GM12878 (cell line): Measurements from ENCODE around the gene SPNS1. TPM values are rescaled to one million over a fixed set of nuclear protein-coding genes. Genes with fewer than 3 reads are reported as not detected.

Experiments used
- ATAC-seq: fragments of 200-7000 bp; cut with Tn5 transposase; 3 replicates; pipeline ENCODE4 v1.9.1; 2020; ENCODE audit warnings: mild to moderate bottlenecking, moderate library complexity
- BruUV-seq: library from RNA; stranded (reverse); fragments of 400-500 nt; replicated peaks from 2 replicates; lab custom pipeline; 2021; lab: Mats Ljungman, UMichigan
- CTCF ChIA-PET: fragments of 300-600 bp; sonication (Branson Sonifier 250); formaldehyde crosslinking; extraction: SDS; loops from one replicate; lab custom pipeline; 2021; ENCODE audit warnings: inconsistent platforms; lab: Yijun Ruan, JAX
- POLR2A ChIA-PET: fragments of 350-600 bp; formaldehyde crosslinking; extraction: SDS; loops from one replicate; lab custom pipeline; 2021; ENCODE audit warnings: inconsistent platforms; lab: Charles Lee
- RAD21 ChIA-PET: fragments of 300-600 bp; sonication (Branson Sonifier 250); formaldehyde crosslinking; loops from one replicate; lab custom pipeline; 2023; ENCODE audit warnings: antibody characterized with exemption; ENCODE audit not compliant: unreplicated experiment; lab: Charles Lee
- SMC1A ChIA-PET: fragments of 300-600 bp; sonication (Branson Sonifier 250); formaldehyde crosslinking; loops from one replicate; lab custom pipeline; 2023; ENCODE audit not compliant: unreplicated experiment, uncharacterized antibody; lab: Charles Lee
- DNase-seq: peaks from one replicate; pipeline ENCODE4 v3.0.0-alpha.2; 2011; ENCODE audit warnings: low read depth, low spot score
- FAIRE-seq: peaks from 3 replicates; lab custom pipeline; 2011; peaks lifted over from hg19 to GRCh38; lab: Jason Lieb, UNC
- H2AFZ ChIP-seq: 2 replicates; pipeline ENCODE4 v1.6.0; 2011; ENCODE audit warnings: low read depth, low read length, control low read depth; ENCODE audit not compliant: control insufficient read depth
- H3K27ac ChIP-seq: 2 replicates; pipeline ENCODE4 v1.5.1; 2011; ENCODE audit warnings: control low read depth; ENCODE audit not compliant: control insufficient read depth, insufficient read depth
- H3K27me3 ChIP-seq, 2 experiments: replicated peaks in 1 of 2; 2 replicates each; pipeline versions ENCODE4 v1.6.0 to v1.6.1; 2011; ENCODE audit warnings: low read length in 1 of 2; ENCODE audit not compliant: control insufficient read depth in 2 of 2, insufficient read depth in 2 of 2
- H3K36me3 ChIP-seq, 2 experiments: 2 replicates each; pipeline ENCODE4 v1.5.1; 2011; ENCODE audit warnings: low read length in 1 of 2; ENCODE audit not compliant: control insufficient read depth in 2 of 2, insufficient read depth in 2 of 2
- H3K4me1 ChIP-seq: 2 replicates; pipeline ENCODE4 v1.6.1; 2011; ENCODE audit warnings: mild to moderate bottlenecking, low read length, moderate library complexity, mixed read lengths; ENCODE audit not compliant: control insufficient read depth, insufficient read depth
- H3K4me2 ChIP-seq: 2 replicates; pipeline ENCODE4 v1.6.0; 2011; ENCODE audit warnings: control low read depth; ENCODE audit not compliant: control insufficient read depth, insufficient read depth
- H3K4me3 ChIP-seq: fragments of 200-600 bp; sonication (generic); 2 replicates; pipeline ENCODE4 v1.5.1; 2016
- H3K79me2 ChIP-seq: 2 replicates; pipeline ENCODE4 v1.6.0; 2011; ENCODE audit warnings: low read length; ENCODE audit not compliant: control insufficient read depth, insufficient read depth
- H3K9ac ChIP-seq: 2 replicates; pipeline ENCODE4 v1.8.0; 2011; ENCODE audit warnings: low read length, control low read depth, mixed read lengths; ENCODE audit not compliant: control insufficient read depth, insufficient read depth
- H3K9me3 ChIP-seq: replicated peaks from 3 replicates; pipeline ENCODE4 v1.5.1; 2011; ENCODE audit warnings: mild to moderate bottlenecking, low read length; ENCODE audit not compliant: control insufficient read depth, insufficient read depth
- H4K20me1 ChIP-seq: 2 replicates; pipeline ENCODE4 v1.6.0; 2011; ENCODE audit not compliant: control insufficient read depth, insufficient read depth
- CBFB ChIP-seq: IDR thresholded peaks from 2 replicates; pipeline ENCODE4 v1.6.1; 2016; ENCODE audit warnings: antibody characterized with exemption, low read depth
- FOXK2 ChIP-seq: fragments of 450-650 bp; IDR thresholded peaks from 2 replicates; pipeline ENCODE4 v1.6.1; 2017; ENCODE audit warnings: mild to moderate bottlenecking, moderate library complexity
- NBN ChIP-seq: fragments of 450-650 bp; IDR thresholded peaks from 2 replicates; pipeline ENCODE4 v1.6.1; 2016
- NR2C1 ChIP-seq: fragments of 450-650 bp; IDR thresholded peaks from 2 replicates; pipeline ENCODE4 v1.6.1; 2017; ENCODE audit warnings: antibody characterized with exemption, mild to moderate bottlenecking, moderate library complexity
- POLR2A ChIP-seq: IDR thresholded peaks from 2 replicates; pipeline ENCODE4 v1.6.1; 2011; ENCODE audit warnings: low read depth, mild to moderate bottlenecking, low read length
- SIX5 ChIP-seq: IDR thresholded peaks from 2 replicates; pipeline ENCODE4 v1.6.1; 2011; ENCODE audit warnings: mild to moderate bottlenecking, low read depth, low read length, moderate library complexity; ENCODE audit not compliant: severe bottlenecking
- SREBF1 ChIP-seq: IDR thresholded peaks from 2 replicates; pipeline ENCODE4 v1.6.1; 2012; ENCODE audit warnings: mild to moderate bottlenecking, low read length
- TARDBP ChIP-seq: IDR thresholded peaks from 2 replicates; pipeline ENCODE4 v1.6.1; 2016; ENCODE audit warnings: borderline replicate concordance
- TCF7 ChIP-seq: IDR thresholded peaks from 2 replicates; pipeline ENCODE4 v1.6.1; 2014; ENCODE audit warnings: antibody characterized with exemption, borderline replicate concordance
- WGBS: methylation state at CpG from one replicate; pipeline ENCODE4 v1.1.6; 2016; ENCODE audit warnings: low lambda C conversion rate; ENCODE audit not compliant: insufficient replicate concordance, insufficient coverage; ENCODE audit errors: missing lambda C conversion rate; 5-methylcytosine and 5-hydroxymethylcytosine counted together
- in situ Hi-C: fragments of 300-500 bp; cut with MboI; formaldehyde crosslinking; loops from 9 replicates; pipeline ENCODE4 v1.14.3; 2018; ENCODE audit warnings: mixed read lengths
- intact Hi-C: fragments of 100-400 bp; cut with micrococcal nuclease; formaldehyde crosslinking; loops from one replicate; pipeline ENCODE4 v1.14.2; 2022; ENCODE audit not compliant: unreplicated experiment
- polyA plus RNA-seq, 11 experiments: library from polyadenylated mRNA; depleted of rRNA in 4 of 11; unstranded in 6 of 11; stranded (reverse) in 5 of 11; fragments of >200 nt; fragmentation: Nextera tagmentation in 4 of 11; fragmentation: Illumina TruSeq in 1 of 11; extraction: Ambion mirVana in 4 of 11; extraction: Trizol in 1 of 11; gene quantifications; 1 replicate in 1 of 11; 2 replicates in 10 of 11; pipeline versions ENCODE4 v1.2.1 to v1.2.3, GENCODE V29; 2011 to 2016; ENCODE audit warnings: inconsistent platforms in 2 of 11, missing spikeins in 2 of 11, low read depth in 1 of 11
- total RNA-seq, 4 experiments: library from RNA; depleted of rRNA in 3 of 4; stranded (reverse); fragments of >200 nt in 3 of 4; fragmentation: Illumina TruSeq in 1 of 4; extraction: Trizol in 1 of 4; gene quantifications; 2 replicates each; pipeline versions ENCODE4 v1.2.1 to v1.2.3, GENCODE V29; 2013 to 2021
- TF ChIP-seq, protein P1 (sequence below): fragments of 450-650 bp; IDR thresholded peaks from 2 replicates; pipeline ENCODE4 v1.6.1; 2016; ENCODE audit warnings: mild to moderate bottlenecking
- TF ChIP-seq, protein P2 (sequence below): IDR thresholded peaks from 2 replicates; pipeline ENCODE4 v1.6.1; 2011; ENCODE audit warnings: mild to moderate bottlenecking, low read depth, low read length, moderate library complexity; ENCODE audit not compliant: insufficient replicate concordance
- TF ChIP-seq, protein P3 (sequence below): fragments of 450-650 bp; IDR thresholded peaks from 2 replicates; pipeline ENCODE4 v1.6.1; 2017; ENCODE audit warnings: borderline replicate concordance

Gene SPNS1
- total and polyA plus RNA-seq, 10 of the 15 experiments (the other 5 are each of a cell fraction or from before 2014, with no cell fraction given): 0.16 to 37.6 (median 12.0) TPM

DNA sequence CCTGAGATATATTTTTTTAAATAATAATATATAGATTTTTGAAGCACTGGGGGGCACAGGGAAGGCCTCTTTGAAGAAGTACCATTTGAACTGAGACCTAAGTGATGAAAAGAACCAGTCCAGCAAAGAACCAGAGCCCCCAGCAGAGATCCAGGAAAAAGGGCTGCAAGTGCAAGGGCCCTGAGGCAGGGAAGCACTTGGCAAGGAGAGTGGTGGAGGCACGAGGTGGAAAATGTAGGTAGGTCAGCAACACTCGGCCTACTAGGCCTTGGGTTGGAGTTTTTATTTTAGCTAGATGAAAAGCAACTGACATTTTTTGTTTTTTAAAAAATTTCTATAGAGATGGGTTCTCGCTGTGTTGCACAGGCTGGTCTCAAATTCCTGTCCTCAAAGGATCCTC is 44.4 kb upstream of the SPNS1 start:
- no peak overlapping the region for H3K4me3 ChIP-seq
- POLR2A ChIA-PET: no interaction called here

More for the DNA sequence above, 44.4 kb upstream of the SPNS1 start:
- peaks cover 16% of the 10 kb centered on the region for H3K4me1 ChIP-seq
- ChIA-PET RAD21 (interaction anchor here (1.5 to 4.5 kb wide), 3 partner anchors 14 to 20 kb away, joined by 4 to 46 read pairs (median 5); partner anchors contain the start of gene NFATC2IP), SMC1A (interaction anchor here (1.9 to 4.2 kb wide), 2 partner anchors 14 to 66 kb away, joined by 4 to 52 read pairs; no protein-coding TSS in a partner anchor), CTCF (interaction anchor here (7.2 kb wide), 1 partner anchor 14 kb away, joined by 136 read pairs; no protein-coding TSS in a partner anchor)
- ATAC-seq (no peak), FAIRE-seq (no peak), DNase-seq (no peak)
- no peak overlapping the region for H3K9ac ChIP-seq
- H3K27ac ChIP-seq: peak overlapping the region; percentile 92
- TSS peak; percentile 68 for BruUV-seq
- intact Hi-C loops: loop anchor here (5.0 kb wide), 1 partner anchor 53 kb away; the partner anchor contains the start of gene ATP2A1
- no peaks in the 10 kb centered on the region for H3K27me3 ChIP-seq
- H4K20me1 ChIP-seq: no peaks in the 10 kb centered on the region
- no peaks in the 10 kb centered on the region for H3K9me3 ChIP-seq
- H3K36me3 ChIP-seq: 0 out of 4 replicates have a peak, but pooled peaks cover 0 to 3% of the 10 kb centered on the region in 2 experiments
- H3K4me2 ChIP-seq: no peak overlapping the region
- no peak overlapping the region; the same call in 1 of the 2 replicates for H2AFZ ChIP-seq
- in situ Hi-C loops: no loop called here
- H3K79me2 ChIP-seq: peaks cover 21% of the 10 kb centered on the region
- TF ChIP-seq FOXK2: no peak
- TF ChIP-seq, protein P1, sequence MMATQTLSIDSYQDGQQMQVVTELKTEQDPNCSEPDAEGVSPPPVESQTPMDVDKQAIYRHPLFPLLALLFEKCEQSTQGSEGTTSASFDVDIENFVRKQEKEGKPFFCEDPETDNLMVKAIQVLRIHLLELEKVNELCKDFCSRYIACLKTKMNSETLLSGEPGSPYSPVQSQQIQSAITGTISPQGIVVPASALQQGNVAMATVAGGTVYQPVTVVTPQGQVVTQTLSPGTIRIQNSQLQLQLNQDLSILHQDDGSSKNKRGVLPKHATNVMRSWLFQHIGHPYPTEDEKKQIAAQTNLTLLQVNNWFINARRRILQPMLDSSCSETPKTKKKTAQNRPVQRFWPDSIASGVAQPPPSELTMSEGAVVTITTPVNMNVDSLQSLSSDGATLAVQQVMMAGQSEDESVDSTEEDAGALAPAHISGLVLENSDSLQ: no peak
- TF ChIP-seq NR2C1: no peak
- TF ChIP-seq SREBF1: no peak
- TF ChIP-seq SIX5: no peak
- TF ChIP-seq, protein P2, sequence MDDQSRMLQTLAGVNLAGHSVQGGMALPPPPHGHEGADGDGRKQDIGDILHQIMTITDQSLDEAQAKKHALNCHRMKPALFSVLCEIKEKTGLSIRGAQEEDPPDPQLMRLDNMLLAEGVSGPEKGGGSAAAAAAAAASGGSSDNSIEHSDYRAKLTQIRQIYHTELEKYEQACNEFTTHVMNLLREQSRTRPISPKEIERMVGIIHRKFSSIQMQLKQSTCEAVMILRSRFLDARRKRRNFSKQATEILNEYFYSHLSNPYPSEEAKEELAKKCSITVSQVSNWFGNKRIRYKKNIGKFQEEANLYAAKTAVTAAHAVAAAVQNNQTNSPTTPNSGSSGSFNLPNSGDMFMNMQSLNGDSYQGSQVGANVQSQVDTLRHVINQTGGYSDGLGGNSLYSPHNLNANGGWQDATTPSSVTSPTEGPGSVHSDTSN: no peak
- no peak for TF ChIP-seq NBN
- TF ChIP-seq TCF7: no peak
- TF ChIP-seq CBFB: no peak
- TF ChIP-seq POLR2A: no peak
- TF ChIP-seq TARDBP: no peak
- TF ChIP-seq, protein P3, sequence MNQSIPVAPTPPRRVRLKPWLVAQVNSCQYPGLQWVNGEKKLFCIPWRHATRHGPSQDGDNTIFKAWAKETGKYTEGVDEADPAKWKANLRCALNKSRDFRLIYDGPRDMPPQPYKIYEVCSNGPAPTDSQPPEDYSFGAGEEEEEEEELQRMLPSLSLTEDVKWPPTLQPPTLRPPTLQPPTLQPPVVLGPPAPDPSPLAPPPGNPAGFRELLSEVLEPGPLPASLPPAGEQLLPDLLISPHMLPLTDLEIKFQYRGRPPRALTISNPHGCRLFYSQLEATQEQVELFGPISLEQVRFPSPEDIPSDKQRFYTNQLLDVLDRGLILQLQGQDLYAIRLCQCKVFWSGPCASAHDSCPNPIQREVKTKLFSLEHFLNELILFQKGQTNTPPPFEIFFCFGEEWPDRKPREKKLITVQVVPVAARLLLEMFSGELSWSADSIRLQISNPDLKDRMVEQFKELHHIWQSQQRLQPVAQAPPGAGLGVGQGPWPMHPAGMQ: no peak
- 39% methylated on average over 3 of the region's 3 CpGs for WGBS
